Neural cell (in vitro differentiated cells): ENCODE measurements around the gene CRYZ. TPM values are rescaled to one million over a fixed set of nuclear protein-coding genes. Genes with fewer than 3 reads are reported as not detected.

ENCODE experiments used
- H2AFZ ChIP-seq: fragments of 200-600, 300-800 bp; sonication (generic), shearing (Covaris generic); 2 replicates; pipeline ENCODE4 v1.6.0; 2014; ENCODE audit warnings: low read depth, mild to moderate bottlenecking, antibody characterized with exemption, low read length, moderate library complexity
- H3F3A ChIP-seq: fragments of 200-600 bp; shearing (Covaris generic); 2 replicates; pipeline ENCODE4 v1.6.1; 2016; ENCODE audit warnings: mild to moderate bottlenecking, moderate library complexity, mixed read lengths, antibody characterized with exemption, low read length; ENCODE audit not compliant: insufficient read depth, poor library complexity, severe bottlenecking
- H3K27ac ChIP-seq: fragments of 200-600, 300-800 bp; sonication (generic), shearing (Covaris generic); 2 replicates; pipeline ENCODE4 v1.5.1; 2014; ENCODE audit warnings: mild to moderate bottlenecking, low read length, moderate library complexity
- H3K27me3 ChIP-seq: fragments of 300-800, 200-600 bp; sonication (generic), shearing (Covaris generic); 2 replicates; pipeline ENCODE4 v1.6.0; 2014; ENCODE audit warnings: mild to moderate bottlenecking, low read depth, low read length, moderate library complexity; ENCODE audit not compliant: insufficient read depth
- H3K36me3 ChIP-seq: fragments of 300-800, 200-600 bp; sonication (generic), shearing (Covaris generic); 2 replicates; pipeline ENCODE4 v1.5.1; 2014; ENCODE audit warnings: mild to moderate bottlenecking, antibody characterized with exemption, low read length, moderate library complexity; ENCODE audit not compliant: insufficient read depth
- H3K4me2 ChIP-seq: fragments of 300-800, 200-600 bp; sonication (generic), shearing (Covaris generic); 2 replicates; pipeline ENCODE4 v1.6.0; 2014; ENCODE audit warnings: mild to moderate bottlenecking, low read length
- H3K4me3 ChIP-seq: fragments of 300-800, 200-600 bp; sonication (generic), shearing (Covaris generic); 2 replicates; pipeline ENCODE4 v1.5.1; 2014; ENCODE audit warnings: mild to moderate bottlenecking, low read length, moderate library complexity
- H3K79me2 ChIP-seq: fragments of 200-600 bp; shearing (Covaris generic); replicated peaks from 2 replicates; pipeline ENCODE4 v1.6.0; 2014; ENCODE audit warnings: mild to moderate bottlenecking, low read length, moderate library complexity; ENCODE audit not compliant: insufficient read depth
- H3K9ac ChIP-seq: fragments of 300-800, 200-600 bp; sonication (generic), shearing (Covaris generic); 2 replicates; pipeline ENCODE4 v1.6.1; 2016; ENCODE audit warnings: mild to moderate bottlenecking, low read length, mixed read lengths
- H3K9me2 ChIP-seq: fragments of 200-600 bp; shearing (Covaris generic); 2 replicates; pipeline ENCODE4 v1.6.1; 2016; ENCODE audit warnings: mild to moderate bottlenecking, low read length, mixed read lengths; ENCODE audit not compliant: insufficient read depth
- H3K9me3 ChIP-seq: fragments of 200-600, 300-800 bp; sonication (generic), shearing (Covaris generic); 2 replicates; pipeline ENCODE4 v1.6.1; 2016; ENCODE audit warnings: mild to moderate bottlenecking, mixed run types, low read length, moderate library complexity, mixed read lengths
- H4K20me1 ChIP-seq: fragments of 200-600 bp; shearing (Covaris generic); 2 replicates; pipeline ENCODE4 v1.6.1; 2016; ENCODE audit warnings: mild to moderate bottlenecking, mixed run types; ENCODE audit not compliant: insufficient read depth
- CTCF ChIP-seq: fragments of 450-650 bp; IDR thresholded peaks from 2 replicates; pipeline ENCODE4 v1.5.1; 2014; ENCODE audit warnings: antibody characterized with exemption, mild to moderate bottlenecking, moderate library complexity; ENCODE audit not compliant: poor library complexity, severe bottlenecking
- EP300 ChIP-seq: fragments of 450-650 bp; conservative IDR thresholded peaks from 2 replicates; pipeline ENCODE4 v1.6.1; 2014; ENCODE audit warnings: antibody characterized with exemption, mild to moderate bottlenecking, moderate library complexity; ENCODE audit not compliant: poor library complexity, severe bottlenecking
- EZH2 ChIP-seq: fragments of 200-600, 300-800 bp; shearing (Covaris generic), sonication (generic); IDR thresholded peaks from 2 replicates; pipeline ENCODE4 v1.6.1; 2014; ENCODE audit warnings: antibody characterized with exemption, low read length, borderline replicate concordance, mild to moderate bottlenecking; ENCODE audit not compliant: insufficient read depth, poor library complexity, severe bottlenecking
- MXI1 ChIP-seq: fragments of 450-650 bp; conservative IDR thresholded peaks from 2 replicates; pipeline ENCODE4 v1.6.1; 2014; ENCODE audit warnings: antibody characterized with exemption, mild to moderate bottlenecking; ENCODE audit not compliant: poor library complexity, severe bottlenecking
- POLR2AphosphoS5 ChIP-seq: IDR thresholded peaks from 2 replicates; pipeline ENCODE4 v1.6.1; 2012
- RAD21 ChIP-seq: fragments of 450-650 bp; conservative IDR thresholded peaks from 2 replicates; pipeline ENCODE4 v1.6.1; 2014; ENCODE audit warnings: antibody characterized with exemption, mild to moderate bottlenecking, moderate library complexity
- REST ChIP-seq: IDR thresholded peaks from 2 replicates; pipeline ENCODE4 v1.6.1; 2012; ENCODE audit warnings: borderline replicate concordance
- SMC3 ChIP-seq: fragments of 450-650 bp; conservative IDR thresholded peaks from 2 replicates; pipeline ENCODE4 v1.6.1; 2014; ENCODE audit warnings: antibody characterized with exemption, mild to moderate bottlenecking, moderate library complexity; ENCODE audit not compliant: poor library complexity
- TAF1 ChIP-seq: IDR thresholded peaks from 2 replicates; pipeline ENCODE4 v1.6.1; 2012; ENCODE audit warnings: low read depth
- polyA plus RNA-seq: library from polyadenylated mRNA; depleted of rRNA; stranded (reverse); fragments of >200 nt; gene quantifications from 2 replicates; pipeline ENCODE4 v1.2.3, GENCODE V29; 2014

Gene CRYZ
- polyA plus RNA-seq, 1 donor from 2014 or later, result 1.9 TPM

- no peaks in the 10 kb centered on the region for H3F3A ChIP-seq
- TF ChIP-seq SMC3 (no peak), MXI1 (no peak), TAF1 (no peak), POLR2AphosphoS5 (no peak), REST (no peak), RAD21 (no peak)
- H2AFZ ChIP-seq, result no peak overlapping the region
Measured at GRCh38 chr1:74716822-74717221, 16.0 kb downstream of the CRYZ start.

GRCh38 chr1:74715806-74716205 is 17.0 kb downstream of the CRYZ start:
- no peak overlapping the region for H3K4me3 ChIP-seq
- no peak overlapping the region for H2AFZ ChIP-seq
- no peak overlapping the region for H3K27ac ChIP-seq
- no peaks in the 10 kb centered on the region for H3K79me2 ChIP-seq
- no peaks in the 10 kb centered on the region for H3K36me3 ChIP-seq
- H4K20me1 ChIP-seq, result no peaks in the 10 kb centered on the region
- H3F3A ChIP-seq, result no peaks in the 10 kb centered on the region
- TF ChIP-seq SMC3, result no peak
- no peak for TF ChIP-seq TAF1
- TF ChIP-seq EP300, result no peak
- TF ChIP-seq RAD21, result no peak
- TF ChIP-seq CTCF, result no peak
- TF ChIP-seq POLR2AphosphoS5, result no peak
- no peak for TF ChIP-seq EZH2
- TF ChIP-seq MXI1, result no peak
- TF ChIP-seq REST, result no peak
- no peaks in the 10 kb centered on the region for H3K9me3 ChIP-seq
- H3K9ac ChIP-seq, result no peak overlapping the region
- H3K4me2 ChIP-seq, result no peak overlapping the region
- no peaks in the 10 kb centered on the region for H3K27me3 ChIP-seq
- no peaks in the 10 kb centered on the region for H3K9me2 ChIP-seq

More at GRCh38 chr1:74716822-74717221, 16.0 kb downstream of the CRYZ start:
- Histone ChIP-seq H3K27me3 (no peaks in the 10 kb centered on the region), H3K4me3 (no peak overlapping the region), H3K36me3 (no peaks in the 10 kb centered on the region), H3K4me2 (no peak overlapping the region), H3K9me3 (no peaks in the 10 kb centered on the region), H3K9ac (no peak overlapping the region), H4K20me1 (no peaks in the 10 kb centered on the region), H3K79me2 (no peaks in the 10 kb centered on the region), H3K27ac (no peak overlapping the region), H3K9me2 (no peaks in the 10 kb centered on the region)
